Skeletal muscle satellite cell (primary cell): Measurements from ENCODE around the gene ASCC2.
"Not testable (repeated sequence)": the region's sequence is repeated elsewhere in the genome, so short reads cannot be mapped to it uniquely, and the experiment has no call there.

ENCODE experiments used
- H3K27me3 ChIP-seq: 2 replicates; pipeline ENCODE4 v1.7.0; 2013; ENCODE audit warnings: low read length; ENCODE audit not compliant: control insufficient read depth, insufficient read depth
- H3K36me3 ChIP-seq: 2 replicates; pipeline ENCODE4 v1.7.0; 2013; ENCODE audit warnings: mild to moderate bottlenecking, control low read depth, low read length; ENCODE audit not compliant: insufficient read depth
- H3K4me1 ChIP-seq: 2 replicates; pipeline ENCODE4 v1.7.0; 2013; ENCODE audit warnings: low read length; ENCODE audit not compliant: control insufficient read depth, insufficient read depth
- H3K4me2 ChIP-seq: 2 replicates; pipeline ENCODE4 v1.7.0; 2013; ENCODE audit warnings: mild to moderate bottlenecking, low read length
- H3K4me3 ChIP-seq: 2 replicates; pipeline ENCODE4 v1.7.0; 2013; ENCODE audit warnings: low read length
- H3K9ac ChIP-seq: 2 replicates; pipeline ENCODE4 v1.7.0; 2013; ENCODE audit warnings: mild to moderate bottlenecking, low read depth, low read length, moderate library complexity
- H3K9me3 ChIP-seq: replicated peaks from 2 replicates; pipeline ENCODE4 v1.7.0; 2013; ENCODE audit warnings: mild to moderate bottlenecking, control low read depth, low read length

ASCC2 gene

GRCh38 chr22:29854432-29854831 lies 16.4 kb upstream of the ASCC2 start:
- Histone ChIP-seq H3K4me1 (peaks cover 4% of the 10 kb centered on the region), H3K27me3 (peaks cover 12% of the 10 kb centered on the region), H3K9me3 (no peaks in the 10 kb centered on the region)

GRCh38 chr22:29848111-29848510 lies 10.0 kb upstream of the ASCC2 start:
- no peak overlapping the region for H3K9ac ChIP-seq
- no peaks in the 10 kb centered on the region for H3K9me3 ChIP-seq
- no peak overlapping the region for H3K4me2 ChIP-seq
- peaks cover 5% of the 10 kb centered on the region for H3K4me1 ChIP-seq
- no peaks in the 10 kb centered on the region for H3K36me3 ChIP-seq
- H3K4me3 ChIP-seq, result no peak overlapping the region
- H3K27me3 ChIP-seq, result peaks cover 3% of the 10 kb centered on the region

More at GRCh38 chr22:29854432-29854831, 16.4 kb upstream of the ASCC2 start:
- Histone ChIP-seq H3K4me2 (no peak overlapping the region), H3K36me3 (no peaks in the 10 kb centered on the region), H3K4me3 (no peak overlapping the region), H3K9ac (no peak overlapping the region)

- H3K9me3 ChIP-seq, result no peaks in the 10 kb centered on the region
- H3K9ac ChIP-seq, result no peak overlapping the region
- H3K36me3 ChIP-seq, result no peaks in the 10 kb centered on the region
- H3K4me1 ChIP-seq, result peaks cover 12% of the 10 kb centered on the region
- no peak overlapping the region for H3K4me2 ChIP-seq
- no peak overlapping the region for H3K4me3 ChIP-seq
- peaks cover 3% of the 10 kb centered on the region for H3K27me3 ChIP-seq
Observed at GRCh38 chr22:29846290-29846689, 8.2 kb upstream of the ASCC2 start.

GRCh38 chr22:29842740-29843139 lies 4.7 kb upstream of the ASCC2 start:
- H3K4me1 ChIP-seq, result peaks cover 15% of the 10 kb centered on the region
- H3K9ac ChIP-seq, result no peak overlapping the region
- no peak overlapping the region for H3K4me3 ChIP-seq
- no peaks in the 10 kb centered on the region for H3K9me3 ChIP-seq
- H3K4me2 ChIP-seq, result peak overlapping the region; percentile 19
- no peaks in the 10 kb centered on the region for H3K36me3 ChIP-seq
- H3K27me3 ChIP-seq, result no peaks in the 10 kb centered on the region

- peak overlapping the region; percentile 19 for H3K4me2 ChIP-seq
- no peak overlapping the region for H3K4me3 ChIP-seq
- H3K9ac ChIP-seq, result peak overlapping the region; percentile 19
- no peaks in the 10 kb centered on the region for H3K27me3 ChIP-seq
- no peaks in the 10 kb centered on the region for H3K36me3 ChIP-seq
- no peaks in the 10 kb centered on the region for H3K9me3 ChIP-seq
- H3K4me1 ChIP-seq, result peaks cover 15% of the 10 kb centered on the region
Observed at GRCh38 chr22:29842172-29842571, 4.1 kb upstream of the ASCC2 start.

- peaks cover 15% of the 10 kb centered on the region for H3K4me1 ChIP-seq
- no peaks in the 10 kb centered on the region for H3K27me3 ChIP-seq
- H3K36me3 ChIP-seq, result no peaks in the 10 kb centered on the region
- no peak overlapping the region for H3K4me3 ChIP-seq
- H3K9me3 ChIP-seq, result no peaks in the 10 kb centered on the region
- no peak overlapping the region for H3K9ac ChIP-seq
- H3K4me2 ChIP-seq, result no peak overlapping the region
Observed at GRCh38 chr22:29840498-29840897, 2.4 kb upstream of the ASCC2 start.

GRCh38 chr22:29839039-29839438 lies 965 bp upstream of the ASCC2 start:
- Histone ChIP-seq H3K9ac (no peak overlapping the region), H3K9me3 (no peaks in the 10 kb centered on the region), H3K36me3 (peaks cover 6% of the 10 kb centered on the region), H3K4me3 (no peak overlapping the region), H3K4me2 (no peak overlapping the region), H3K27me3 (no peaks in the 10 kb centered on the region), H3K4me1 (peaks cover 15% of the 10 kb centered on the region)

- H3K4me1 ChIP-seq, result peaks cover 15% of the 10 kb centered on the region
Observed at GRCh38 chr22:29838599-29838956, 504 bp upstream of the ASCC2 start.

GRCh38 chr22:29836791-29837370 lies 1.2 kb downstream of the ASCC2 start:
- not testable (repeated sequence) for H3K9me3 ChIP-seq, H3K9ac ChIP-seq, H3K4me3 ChIP-seq, H3K27me3 ChIP-seq, H3K4me1 ChIP-seq
- peaks cover 20% of the 10 kb centered on the region for H3K36me3 ChIP-seq
- peak overlapping the region; percentile 96 for H3K4me2 ChIP-seq

More at GRCh38 chr22:29838599-29838956, 504 bp upstream of the ASCC2 start:
- peak overlapping the region; percentile 88 for H3K9ac ChIP-seq
- peaks cover 9% of the 10 kb centered on the region for H3K36me3 ChIP-seq
- H3K4me3 ChIP-seq, result peak overlapping the region; percentile 90
- no peaks in the 10 kb centered on the region for H3K27me3 ChIP-seq
- H3K9me3 ChIP-seq, result no peaks in the 10 kb centered on the region
- H3K4me2 ChIP-seq, result peak overlapping the region; percentile 96

- Histone ChIP-seq H3K4me2 (no peak overlapping the region), H3K9ac (no peak overlapping the region), H3K9me3 (no peaks in the 10 kb centered on the region), H3K36me3 (peaks cover 44% of the 10 kb centered on the region), H3K27me3 (no peaks in the 10 kb centered on the region), H3K4me1 (peaks cover 3% of the 10 kb centered on the region), H3K4me3 (no peak overlapping the region)
Observed at GRCh38 chr22:29834046-29834445, 4.0 kb downstream of the ASCC2 start.

GRCh38 chr22:29833392-29833965 lies 4.6 kb downstream of the ASCC2 start:
- Histone ChIP-seq H3K9me3 (no peaks in the 10 kb centered on the region), H3K27me3 (no peaks in the 10 kb centered on the region), H3K36me3 (peaks cover 45% of the 10 kb centered on the region), H3K4me2 (no peak overlapping the region), H3K4me3 (no peak overlapping the region), H3K9ac (no peak overlapping the region), H3K4me1 (peaks cover under 1% of the 10 kb centered on the region)

GRCh38 chr22:29831958-29832357 lies 6.1 kb downstream of the ASCC2 start:
- Histone ChIP-seq H3K36me3 (peaks cover 45% of the 10 kb centered on the region), H3K4me2 (no peak overlapping the region), H3K9ac (no peak overlapping the region), H3K4me3 (no peak overlapping the region), H3K27me3 (no peaks in the 10 kb centered on the region), H3K4me1 (no peaks in the 10 kb centered on the region), H3K9me3 (no peaks in the 10 kb centered on the region)
